GM21423 (cell line): ENCODE measurements around the gene PBX2.
"Not testable (repeated sequence)": the region's sequence is repeated elsewhere in the genome, so short reads cannot be mapped to it uniquely, and the experiment has no call there.

Experiments used
- ATAC-seq: cut with Tn5 transposase; IDR thresholded peaks from one replicate; pipeline ENCODE4 v1.9.1; 2021; ENCODE audit warnings: mild to moderate bottlenecking, moderate library complexity; ENCODE audit not compliant: unreplicated experiment

The PBX2 gene, protein sequence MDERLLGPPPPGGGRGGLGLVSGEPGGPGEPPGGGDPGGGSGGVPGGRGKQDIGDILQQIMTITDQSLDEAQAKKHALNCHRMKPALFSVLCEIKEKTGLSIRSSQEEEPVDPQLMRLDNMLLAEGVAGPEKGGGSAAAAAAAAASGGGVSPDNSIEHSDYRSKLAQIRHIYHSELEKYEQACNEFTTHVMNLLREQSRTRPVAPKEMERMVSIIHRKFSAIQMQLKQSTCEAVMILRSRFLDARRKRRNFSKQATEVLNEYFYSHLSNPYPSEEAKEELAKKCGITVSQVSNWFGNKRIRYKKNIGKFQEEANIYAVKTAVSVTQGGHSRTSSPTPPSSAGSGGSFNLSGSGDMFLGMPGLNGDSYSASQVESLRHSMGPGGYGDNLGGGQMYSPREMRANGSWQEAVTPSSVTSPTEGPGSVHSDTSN

DNA sequence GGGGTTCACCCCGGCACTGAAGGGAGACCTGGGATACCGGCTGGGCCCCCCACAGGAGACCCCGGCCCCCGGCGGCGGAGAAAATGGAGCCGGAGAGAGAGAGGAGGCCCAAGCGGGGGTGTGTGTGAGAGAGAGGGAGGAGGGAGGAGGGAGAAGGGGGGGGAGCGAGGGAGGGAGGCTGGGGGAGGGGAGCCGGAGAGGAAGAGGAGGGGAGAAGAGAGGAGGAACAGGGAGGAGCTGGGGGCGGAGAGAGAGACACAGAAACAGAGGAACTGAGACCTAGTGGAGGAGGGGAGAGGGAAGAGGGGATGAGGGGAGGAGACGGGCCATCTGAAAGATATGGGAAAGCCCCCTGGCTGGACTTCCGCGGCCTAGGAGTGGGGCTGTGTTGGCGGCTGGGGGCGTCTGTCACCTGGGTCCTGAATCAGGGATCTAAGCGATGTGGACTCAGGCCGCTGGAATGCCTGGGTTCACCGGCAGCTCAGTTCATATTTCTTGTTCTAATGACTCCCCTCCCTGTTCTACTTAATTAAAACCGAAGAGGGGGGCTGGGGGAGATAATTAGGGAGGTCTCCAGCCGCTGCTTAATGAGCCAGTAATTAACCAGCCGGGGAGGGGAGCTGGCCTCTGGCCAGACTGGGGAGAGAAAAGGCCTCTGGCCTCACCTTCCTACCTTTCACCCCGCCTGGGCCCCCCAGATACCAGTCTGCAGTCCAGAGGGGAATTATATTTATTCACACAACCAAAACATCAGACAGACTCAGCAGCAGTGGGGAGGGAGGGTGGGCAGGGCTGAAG lies at the start of gene PBX2:
Gene PBX2, minus strand, starts transcription at position 149 of the 798 bp plus-strand sequence. CDS start 287 bp downstream, outside the sequence.
- peak; percentile 61 for ATAC-seq

DNA sequence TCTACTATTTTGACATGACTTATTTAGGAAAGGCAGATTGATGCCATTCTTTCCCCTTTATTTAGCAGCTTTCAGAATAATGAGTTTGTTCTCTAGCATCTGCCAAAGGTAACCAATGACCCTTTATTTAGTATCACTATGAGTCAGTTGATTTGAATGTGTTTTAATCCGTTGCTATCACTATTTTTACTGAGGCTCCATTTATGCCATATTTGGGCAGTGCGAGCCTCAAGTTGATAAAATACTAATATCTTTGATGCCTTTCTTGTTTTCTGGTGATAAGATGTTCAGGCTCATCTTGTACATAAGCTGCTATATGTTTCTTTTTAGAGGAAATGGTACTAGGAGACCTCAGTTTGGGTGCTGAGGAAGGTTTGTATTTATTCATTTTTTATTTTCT lies 49.5 kb upstream of the PBX2 start:
- no peak for ATAC-seq

DNA sequence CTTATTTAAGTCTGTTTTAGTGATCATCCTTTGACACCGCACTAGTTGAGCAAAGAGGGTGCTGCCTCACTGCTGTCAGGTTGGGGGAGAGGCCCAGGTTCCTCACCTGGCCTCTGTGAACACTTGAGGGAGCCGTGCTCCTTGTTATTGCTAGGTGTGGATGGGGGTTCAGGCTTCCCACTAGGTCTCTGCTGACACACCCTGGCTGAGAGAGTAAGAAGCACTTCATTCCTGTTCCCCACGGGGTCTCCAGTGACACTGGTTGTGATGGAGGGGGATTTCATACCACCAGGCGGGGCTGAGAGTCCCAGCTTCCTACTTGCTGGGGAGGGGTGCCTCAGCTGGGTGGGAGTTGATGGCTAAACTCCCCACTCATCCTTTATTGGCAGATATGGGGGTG lies 44.9 kb upstream of the PBX2 start:
- ATAC-seq, result no peak

DNA sequence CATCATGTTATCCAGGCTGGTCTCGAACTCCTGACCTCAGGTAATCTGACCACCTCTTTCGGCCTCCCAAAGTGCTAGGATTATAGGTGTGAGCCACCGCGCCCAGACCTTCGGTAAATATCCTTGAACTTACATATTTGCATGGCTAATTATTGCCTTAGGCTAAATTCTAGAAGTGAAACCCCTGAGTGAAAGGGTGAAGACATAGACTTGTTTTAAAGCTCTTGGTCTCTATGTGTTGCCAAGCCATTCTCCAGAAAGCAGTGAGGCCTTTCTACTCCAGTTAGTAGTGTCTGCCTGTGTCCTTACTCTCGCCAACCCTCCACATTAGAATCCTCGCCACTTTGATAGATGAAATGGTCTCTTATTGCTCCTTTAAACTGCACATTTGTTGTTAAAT lies 36.4 kb upstream of the PBX2 start:
- no peak for ATAC-seq

DNA sequence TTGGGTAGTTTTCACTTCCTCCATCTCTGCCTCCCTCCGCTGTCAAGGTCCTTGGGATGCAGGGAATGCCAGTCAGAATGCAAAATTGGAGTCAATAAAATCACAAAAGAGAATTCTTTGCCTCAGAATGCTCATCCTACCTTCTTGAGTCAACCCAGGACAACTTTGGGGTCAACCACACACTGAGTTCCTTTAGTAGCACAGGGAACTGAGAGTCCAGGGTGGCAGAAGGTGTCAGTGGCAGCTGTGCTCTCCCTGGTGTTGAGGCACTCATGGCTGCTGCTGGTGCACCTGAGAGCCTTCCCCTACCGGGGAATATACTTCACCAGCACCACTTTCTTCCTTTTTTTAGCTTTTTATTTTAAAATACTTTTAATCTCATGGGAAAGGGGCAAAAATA lies 34.7 kb upstream of the PBX2 start:
- no peak for ATAC-seq

DNA sequence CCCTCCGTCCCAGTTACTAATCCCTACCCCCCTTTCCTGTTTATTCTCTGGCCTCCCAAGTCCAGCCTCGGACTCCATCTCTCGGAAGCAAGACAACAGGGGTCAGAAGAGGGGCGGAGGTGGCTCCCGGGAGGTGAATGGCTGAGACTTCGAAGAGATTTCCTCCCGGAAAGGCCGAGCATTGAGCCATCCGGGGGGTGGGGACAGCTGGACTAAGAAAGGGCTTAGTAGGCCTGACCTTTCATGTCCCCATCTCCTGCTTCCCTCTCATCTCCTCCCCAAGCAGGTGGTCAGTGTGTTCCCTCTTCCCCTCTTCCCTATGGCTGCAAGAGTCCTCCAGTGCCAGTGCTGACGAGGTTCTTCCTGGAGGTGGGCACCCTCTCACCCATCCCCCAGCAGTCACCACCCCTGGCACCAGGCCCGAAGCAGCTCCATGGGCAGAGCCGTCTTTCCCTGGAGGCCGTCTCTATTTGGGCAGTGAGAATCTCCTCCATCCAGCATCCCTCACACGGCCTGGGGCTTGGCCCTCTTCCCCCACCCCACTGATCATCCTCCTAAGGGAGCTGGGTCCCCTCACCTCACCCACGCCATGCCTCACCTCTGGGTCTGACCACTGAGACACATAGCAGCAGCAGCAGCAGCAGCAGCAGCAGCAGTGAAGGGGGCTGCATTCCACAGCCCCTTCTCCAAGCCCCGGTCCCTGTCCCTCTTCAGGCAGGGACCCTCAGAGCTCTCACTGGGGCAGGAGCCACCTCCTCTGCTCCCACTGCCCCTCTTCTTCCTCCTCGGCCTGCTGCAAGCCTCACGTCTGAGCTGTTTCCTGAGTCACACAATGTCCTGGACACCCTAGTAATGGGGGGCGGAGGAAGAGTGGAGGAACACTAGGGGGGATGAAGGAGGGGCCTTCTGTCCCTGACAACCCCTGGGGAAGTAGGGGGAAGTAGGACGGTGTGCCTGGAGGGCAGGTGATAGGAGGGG lies 33.5 kb upstream of the PBX2 start, which contains the start of gene NOTCH4:
Gene NOTCH4, minus strand, starts transcription at position 810 of the 978 bp plus-strand sequence. Its CDS starts 139 bp downstream, at position 671.
- ATAC-seq, result no peak

DNA sequence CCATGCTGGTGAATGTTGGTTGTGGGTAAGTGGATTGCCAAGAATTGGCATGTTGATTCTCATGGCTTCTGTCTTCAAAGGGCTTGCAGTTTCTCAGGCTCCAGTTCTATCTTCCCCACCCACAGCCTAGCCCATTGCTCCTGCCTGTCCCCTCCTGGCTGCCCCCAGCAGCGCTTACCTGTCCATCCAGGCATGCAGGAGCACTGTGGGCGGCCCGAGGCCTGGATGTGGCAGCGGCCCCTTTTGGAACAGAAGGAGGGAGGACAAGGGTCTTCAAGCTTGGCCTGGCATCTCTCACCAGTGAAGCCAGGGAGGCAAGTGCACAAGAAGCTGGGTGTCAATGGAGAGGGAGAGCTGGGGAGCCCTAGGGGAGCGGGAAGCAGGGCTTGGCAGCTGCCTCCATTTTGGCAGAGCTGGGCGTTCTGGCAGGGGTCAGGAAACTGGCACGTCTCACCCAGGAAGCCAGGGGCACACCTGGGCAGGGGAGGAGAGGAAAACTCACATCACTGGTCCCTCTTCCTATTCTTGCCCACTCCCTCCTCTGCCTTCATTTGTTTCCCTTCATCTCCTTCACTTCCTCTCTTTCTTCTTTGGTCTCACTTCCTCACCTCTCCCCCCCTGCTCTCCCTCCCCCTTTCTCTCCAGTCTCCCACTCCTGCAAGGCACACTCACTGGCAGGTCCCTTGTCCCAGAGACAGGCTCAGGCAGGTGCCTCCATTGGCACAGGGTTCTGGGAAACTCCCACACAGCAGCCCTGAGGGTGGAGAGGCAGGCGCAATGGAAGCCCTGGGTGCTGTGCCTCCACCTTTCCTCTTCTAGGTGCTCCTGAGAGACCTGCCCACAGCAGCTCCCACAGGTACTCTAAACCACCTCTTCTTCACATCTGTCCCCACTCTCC lies 32.6 kb upstream of the PBX2 start:
- ATAC-seq, result no peak

DNA sequence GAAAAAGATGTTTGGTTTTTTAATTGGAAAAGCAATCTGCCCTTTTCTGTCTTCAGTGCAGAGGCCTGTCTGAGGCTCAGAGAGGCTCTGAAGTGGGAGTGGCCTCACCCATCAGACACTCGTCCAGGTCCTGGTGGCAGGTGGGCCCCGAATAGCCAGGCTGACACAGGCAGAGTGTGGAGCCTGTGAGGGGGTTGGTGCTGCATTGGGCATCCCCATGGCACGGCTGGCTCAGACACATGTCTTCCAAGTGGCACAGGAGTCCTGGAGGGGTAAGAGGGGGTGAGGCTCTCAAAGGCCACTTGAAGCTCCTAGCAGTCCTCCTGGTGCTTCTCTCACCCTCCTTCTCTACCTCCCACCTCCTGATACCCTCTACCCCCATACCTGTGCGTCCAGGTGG lies 30.0 kb upstream of the PBX2 start:
- no peak for ATAC-seq

DNA sequence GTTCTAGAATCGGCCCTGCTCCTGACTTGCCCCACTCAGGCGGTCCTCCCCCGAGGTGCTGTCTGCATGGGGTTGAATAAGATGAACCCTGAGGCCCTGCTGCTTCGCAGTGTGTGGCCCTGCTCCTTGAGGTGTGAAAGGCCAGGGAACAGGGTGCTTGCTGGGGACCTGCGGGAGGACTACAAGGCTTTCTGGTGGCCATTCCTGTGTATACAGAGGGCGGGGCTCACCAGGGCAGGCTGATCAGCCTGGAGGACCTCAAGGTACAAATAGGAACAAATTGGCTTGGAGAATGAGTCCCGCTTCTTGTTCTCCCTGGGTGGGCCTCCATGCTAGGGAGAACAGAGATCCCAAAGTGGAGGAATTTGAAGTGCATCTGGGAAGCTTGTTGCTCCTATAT lies 28.2 kb upstream of the PBX2 start:
- no peak for ATAC-seq

DNA sequence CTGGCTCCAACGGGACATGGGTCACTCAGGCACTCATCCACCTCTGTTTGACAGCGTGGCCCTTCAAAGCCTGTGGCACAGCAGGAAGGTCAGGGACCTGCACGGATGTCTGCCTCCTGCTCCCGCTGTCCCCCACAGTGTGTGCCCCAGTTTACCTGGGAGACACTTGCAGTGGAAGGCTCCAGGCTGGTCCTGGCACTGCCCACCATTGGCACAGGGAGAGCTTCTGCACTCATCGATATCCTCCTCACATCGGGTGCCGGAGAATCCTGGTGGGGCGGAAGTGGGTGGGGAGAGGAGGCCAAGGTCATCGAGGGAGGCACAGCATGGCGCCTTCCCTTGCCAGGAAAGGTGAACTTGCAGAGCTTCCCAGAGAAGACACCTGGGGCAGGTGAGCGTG lies 27.0 kb upstream of the PBX2 start:
- no peak for ATAC-seq

DNA sequence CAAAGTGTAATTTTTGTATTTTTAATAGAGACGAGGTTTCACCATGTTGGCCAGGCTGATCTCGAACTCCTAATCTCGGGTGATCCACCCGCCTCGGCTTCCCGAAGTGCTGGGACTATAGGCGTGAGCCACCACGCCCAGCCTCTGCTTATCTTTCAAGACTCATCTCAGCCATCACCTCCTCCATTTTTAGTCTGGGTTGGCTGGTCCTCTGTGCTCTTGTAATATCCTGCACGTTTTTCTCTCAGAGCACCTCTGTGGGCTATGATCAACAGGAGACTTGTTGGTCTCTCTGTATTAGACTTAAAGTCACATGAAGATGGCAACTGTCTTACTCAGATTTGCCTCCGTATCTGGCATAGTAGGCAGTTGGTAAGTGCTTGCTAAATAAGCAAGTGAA lies 26.3 kb upstream of the PBX2 start:
- ATAC-seq, result no peak

DNA sequence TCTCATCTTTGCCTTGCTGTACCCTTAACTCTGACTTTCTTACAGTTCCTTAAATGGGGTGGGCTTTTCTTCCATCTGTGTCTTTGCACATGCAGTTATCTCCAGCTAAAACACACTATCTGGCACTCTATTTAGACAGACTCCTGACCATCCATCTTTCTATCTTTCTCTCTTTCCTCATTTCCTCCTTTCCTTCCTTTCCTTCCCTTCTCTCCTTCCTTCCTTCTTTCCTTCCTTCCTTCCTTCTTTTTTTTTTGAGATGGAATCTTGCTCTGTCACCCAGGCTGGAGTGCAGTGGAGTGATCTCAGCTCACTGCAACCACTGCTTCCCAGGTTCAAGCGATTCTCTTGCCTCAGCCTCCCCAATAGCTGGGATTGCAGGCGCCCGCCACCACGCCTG lies 25.6 kb upstream of the PBX2 start:
- no peak for ATAC-seq

DNA sequence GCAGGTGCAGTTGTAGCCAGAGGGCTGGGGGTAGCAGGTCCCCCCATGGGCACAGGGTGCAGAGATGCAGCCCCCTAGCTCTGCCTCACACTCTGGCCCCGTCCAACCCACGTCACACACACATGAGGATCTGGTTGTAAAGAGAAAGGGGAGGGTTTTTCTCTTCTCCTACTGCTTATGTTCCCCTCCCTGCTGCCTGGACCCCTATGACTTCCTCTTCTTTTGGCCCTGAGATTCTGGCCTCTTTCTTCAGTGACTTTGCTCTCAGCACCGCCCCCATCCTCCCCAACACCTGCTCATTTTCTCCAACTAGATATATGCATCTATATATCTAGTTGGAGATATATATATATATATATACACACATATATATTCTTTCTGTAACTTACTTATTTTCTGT lies 24.1 kb upstream of the PBX2 start:
- ATAC-seq, result no peak

DNA sequence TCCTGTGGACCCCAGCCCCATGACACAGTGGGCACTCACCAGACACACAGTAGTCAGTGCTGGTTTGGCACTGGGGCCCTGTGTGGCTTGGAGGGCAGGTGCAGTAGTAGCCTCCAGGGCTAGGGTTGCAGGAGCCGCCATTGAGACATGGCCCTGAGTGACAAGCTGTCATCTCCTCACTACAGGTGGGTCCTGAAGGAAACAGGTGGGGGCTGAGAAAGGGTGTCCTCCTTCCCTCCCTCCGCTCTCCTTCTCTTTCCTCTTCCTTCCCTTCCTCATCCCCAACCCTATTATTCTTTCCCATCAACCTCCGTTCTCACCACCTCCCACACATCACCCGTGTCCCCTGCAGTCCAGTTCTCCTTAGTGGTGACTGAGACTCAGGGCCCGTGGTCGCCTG lies 23.6 kb upstream of the PBX2 start:
- ATAC-seq, result no peak

DNA sequence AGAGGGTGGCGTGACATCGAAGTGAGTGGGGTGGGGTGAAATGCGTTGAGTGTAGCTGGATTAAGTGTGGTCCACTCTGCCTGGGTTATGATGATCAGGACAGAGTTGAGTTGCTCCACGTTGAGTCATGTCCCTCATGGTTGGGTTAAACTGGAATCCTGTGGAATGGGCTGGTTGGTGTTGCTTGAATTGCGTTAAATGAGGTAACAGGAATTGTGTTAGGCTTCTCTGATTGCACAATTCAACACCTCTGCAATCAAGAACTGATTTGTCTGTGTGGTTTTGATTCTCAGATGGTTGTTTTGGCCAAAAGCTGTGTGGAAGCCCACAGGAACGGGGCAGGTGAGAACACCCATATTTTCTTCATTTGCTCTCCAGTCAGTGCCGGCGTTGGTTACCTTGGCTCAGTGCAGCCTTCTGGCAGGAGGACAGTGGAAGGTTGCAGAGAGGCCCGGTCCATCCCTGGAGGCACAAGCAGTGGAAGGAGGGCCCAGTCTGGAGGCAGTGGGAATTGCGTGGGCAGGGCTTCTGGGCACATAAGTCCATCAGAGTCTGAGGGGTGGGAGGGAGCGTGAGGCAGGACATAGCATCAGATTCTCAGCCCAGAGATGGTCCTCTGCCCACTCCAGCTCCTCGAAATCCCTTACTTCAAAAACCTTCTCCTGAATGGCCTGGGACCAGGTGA lies 22.2 kb upstream of the PBX2 start:
- ATAC-seq, result no peak

DNA sequence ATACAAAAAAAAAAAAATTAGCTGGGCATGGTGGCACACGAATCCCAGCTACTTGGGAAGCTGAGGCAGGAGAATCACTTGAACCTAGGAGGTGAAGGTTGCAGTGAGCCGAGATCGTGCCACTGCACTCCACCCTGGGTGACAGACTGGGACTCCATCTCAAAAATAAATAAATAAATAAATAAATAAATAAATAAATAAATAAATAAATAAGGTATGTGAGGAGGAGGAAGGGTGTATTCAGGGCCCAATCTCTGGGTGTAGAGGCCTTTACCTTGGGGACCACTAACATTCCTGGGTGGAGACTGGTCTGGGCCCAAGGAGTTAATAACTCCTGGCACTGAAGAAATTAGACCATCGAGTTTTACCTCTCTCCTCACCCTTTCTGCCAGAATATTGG lies 21.4 kb upstream of the PBX2 start:
- ATAC-seq, result not testable (repeated sequence)

DNA sequence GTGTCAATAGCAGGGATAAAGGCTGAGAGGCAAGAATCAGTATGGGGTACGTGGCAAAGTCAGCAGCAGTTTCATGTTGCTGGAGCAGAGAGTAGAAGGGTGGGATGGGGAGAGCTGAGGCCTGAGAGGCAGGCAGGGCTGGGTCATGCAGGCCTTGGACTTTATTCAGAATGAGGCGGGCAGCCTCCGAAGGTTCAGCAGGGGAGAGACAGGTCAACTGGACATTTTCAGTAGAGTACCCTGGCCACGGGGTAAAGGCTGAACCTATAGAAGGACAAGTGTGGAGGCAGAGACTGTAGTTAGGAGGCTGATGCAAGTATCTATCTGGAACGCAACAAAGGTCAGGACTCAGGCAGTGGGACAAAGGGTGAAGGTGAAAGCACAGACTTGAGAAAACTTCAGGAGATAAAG lies 20.2 kb upstream of the PBX2 start:
- no peak for ATAC-seq

DNA sequence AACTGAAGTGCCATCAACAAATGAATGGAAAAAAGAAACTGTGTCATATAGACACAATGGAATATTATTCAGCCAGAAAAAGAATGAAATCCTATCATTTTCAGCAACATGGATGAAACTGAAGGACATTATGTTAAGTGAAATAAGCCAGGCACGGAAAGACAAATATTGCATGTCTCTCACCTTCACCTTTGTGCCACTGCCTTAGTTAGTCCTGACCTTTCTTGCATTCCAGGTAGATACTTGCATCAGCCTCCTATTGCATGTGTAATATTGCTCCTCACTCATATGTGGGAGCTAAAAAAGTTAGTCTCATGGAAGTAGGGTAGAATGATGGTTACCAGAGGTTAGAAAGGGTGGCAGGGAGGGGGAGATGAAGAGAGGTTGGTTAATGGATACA lies 19.0 kb upstream of the PBX2 start:
- ATAC-seq, result no peak

DNA sequence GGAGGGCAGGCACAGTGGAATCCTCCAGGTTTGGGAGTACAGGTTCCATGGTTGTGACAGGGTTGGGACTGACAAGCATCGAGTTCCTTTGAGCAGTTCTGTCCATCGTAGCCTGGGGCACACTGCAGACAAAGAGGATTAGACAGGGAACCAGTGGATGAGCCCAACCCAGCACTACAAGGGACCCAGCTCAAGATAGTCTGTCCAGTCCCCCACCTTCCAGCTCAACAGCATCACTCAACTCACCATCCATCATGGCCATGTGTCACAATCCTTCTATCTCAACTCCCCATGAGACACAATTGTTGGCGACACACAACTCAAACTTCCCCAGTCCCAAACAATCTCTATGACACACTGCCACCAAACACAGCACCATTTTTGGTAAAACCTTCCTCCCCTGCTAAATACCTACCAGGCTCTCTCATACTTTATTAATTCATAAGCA lies 14.3 kb upstream of the PBX2 start:
- ATAC-seq, result no peak
